ENCODE data around the gene USP44. TPM values are rescaled to one million over a fixed set of nuclear protein-coding genes. Genes with fewer than 3 reads are reported as not detected.

Gene USP44
- total and polyA plus RNA-seq, 2 experiments from 2014 or later = 1.2 to 2.2 TPM

- H3K4me3 ChIP-seq = peak overlapping the region; percentile 68
- DNase-seq (ENCODE audit: low read depth in 1 of 2, low spot score in 1 of 2) = peak; percentile 12 to 40
- H3K27me3 ChIP-seq = peaks cover 52% of the 10 kb centered on the region
- H3K9me3 ChIP-seq (ENCODE audit: low read depth) = no peaks in the 10 kb centered on the region
- no peaks in the 10 kb centered on the region for H3K36me3 ChIP-seq
- no peaks in the 10 kb centered on the region for H3K4me1 ChIP-seq (ENCODE audit: low read depth)
- TF ChIP-seq, protein P1, sequence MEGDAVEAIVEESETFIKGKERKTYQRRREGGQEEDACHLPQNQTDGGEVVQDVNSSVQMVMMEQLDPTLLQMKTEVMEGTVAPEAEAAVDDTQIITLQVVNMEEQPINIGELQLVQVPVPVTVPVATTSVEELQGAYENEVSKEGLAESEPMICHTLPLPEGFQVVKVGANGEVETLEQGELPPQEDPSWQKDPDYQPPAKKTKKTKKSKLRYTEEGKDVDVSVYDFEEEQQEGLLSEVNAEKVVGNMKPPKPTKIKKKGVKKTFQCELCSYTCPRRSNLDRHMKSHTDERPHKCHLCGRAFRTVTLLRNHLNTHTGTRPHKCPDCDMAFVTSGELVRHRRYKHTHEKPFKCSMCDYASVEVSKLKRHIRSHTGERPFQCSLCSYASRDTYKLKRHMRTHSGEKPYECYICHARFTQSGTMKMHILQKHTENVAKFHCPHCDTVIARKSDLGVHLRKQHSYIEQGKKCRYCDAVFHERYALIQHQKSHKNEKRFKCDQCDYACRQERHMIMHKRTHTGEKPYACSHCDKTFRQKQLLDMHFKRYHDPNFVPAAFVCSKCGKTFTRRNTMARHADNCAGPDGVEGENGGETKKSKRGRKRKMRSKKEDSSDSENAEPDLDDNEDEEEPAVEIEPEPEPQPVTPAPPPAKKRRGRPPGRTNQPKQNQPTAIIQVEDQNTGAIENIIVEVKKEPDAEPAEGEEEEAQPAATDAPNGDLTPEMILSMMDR (IDR thresholded peaks at IDR 0.05; ENCODE audit: low read depth, low read length) = no peak
- H3K27ac ChIP-seq = no peak overlapping the region
These were observed 3.7 kb downstream of the USP44 start for GRCh38 chr12:95547522-95548055.

GRCh38 chr12:95546491-95546813 is 4.8 kb downstream of the USP44 start:
- peaks cover 48% of the 10 kb centered on the region for H3K27me3 ChIP-seq
- H3K9me3 ChIP-seq (ENCODE audit: low read depth) = no peaks in the 10 kb centered on the region
- no peaks in the 10 kb centered on the region for H3K36me3 ChIP-seq
- TF ChIP-seq, protein P1 (IDR thresholded peaks at IDR 0.05; ENCODE audit: low read depth, low read length) = no peak
- no peak overlapping the region for H3K27ac ChIP-seq
- no peak overlapping the region for H3K4me3 ChIP-seq
- no peaks in the 10 kb centered on the region for H3K4me1 ChIP-seq (ENCODE audit: low read depth)
- DNase-seq (ENCODE audit: low read depth in 1 of 2, low spot score in 1 of 2) = no peak

GRCh38 chr12:95545731-95546490 is 5.4 kb downstream of the USP44 start:
- no peak overlapping the region for H3K27ac ChIP-seq

GRCh38 chr12:95545303-95545702 is 6.0 kb downstream of the USP44 start:
- peaks cover 45% of the 10 kb centered on the region for H3K27me3 ChIP-seq
- no peaks in the 10 kb centered on the region for H3K4me1 ChIP-seq (ENCODE audit: low read depth)
- TF ChIP-seq, protein P1 (IDR thresholded peaks at IDR 0.05; ENCODE audit: low read depth, low read length) = no peak
- H3K9me3 ChIP-seq (ENCODE audit: low read depth) = no peaks in the 10 kb centered on the region
- no peak for DNase-seq (ENCODE audit: low read depth in 1 of 2, low spot score in 1 of 2)
- no peak overlapping the region for H3K4me3 ChIP-seq
- H3K27ac ChIP-seq = no peak overlapping the region
- no peaks in the 10 kb centered on the region for H3K36me3 ChIP-seq

More at GRCh38 chr12:95545731-95546490, 5.4 kb downstream of the USP44 start:
- Histone ChIP-seq H3K36me3 (no peaks in the 10 kb centered on the region), H3K9me3 (ENCODE audit: low read depth) (no peaks in the 10 kb centered on the region), H3K27me3 (peaks cover 47% of the 10 kb centered on the region), H3K4me3 (no peak overlapping the region), H3K4me1 (ENCODE audit: low read depth) (no peaks in the 10 kb centered on the region)
- TF ChIP-seq, protein P1 (IDR thresholded peaks at IDR 0.05; ENCODE audit: low read depth, low read length) = no peak
- no peak for DNase-seq (ENCODE audit: low read depth in 1 of 2, low spot score in 1 of 2)

DNA sequence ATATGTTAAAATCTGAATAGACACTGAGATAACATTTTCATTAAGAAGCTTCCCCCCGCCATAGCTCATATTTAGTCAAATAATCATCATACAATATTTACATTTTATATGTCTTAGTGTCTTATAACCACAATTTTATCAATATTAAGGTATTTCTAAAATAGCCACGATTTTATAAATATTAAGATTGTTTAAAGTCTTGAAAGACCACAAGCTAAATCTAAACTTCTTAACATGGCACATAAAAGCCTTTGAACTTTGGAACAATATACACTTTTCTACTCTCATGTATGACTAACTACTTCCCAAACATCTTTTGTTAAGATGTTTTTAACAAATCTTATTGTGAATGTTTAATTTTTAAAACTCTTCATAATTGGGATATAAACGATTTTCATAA is 6.5 kb downstream of the USP44 start:
- no peaks in the 10 kb centered on the region for H3K36me3 ChIP-seq
- no peaks in the 10 kb centered on the region for H3K9me3 ChIP-seq (ENCODE audit: low read depth)
- no peaks in the 10 kb centered on the region for H3K4me1 ChIP-seq (ENCODE audit: low read depth)
- DNase-seq (ENCODE audit: low read depth in 1 of 2, low spot score in 1 of 2) = no peak
- TF ChIP-seq, protein P1 (IDR thresholded peaks at IDR 0.05; ENCODE audit: low read depth, low read length) = no peak
- H3K27me3 ChIP-seq = peaks cover 44% of the 10 kb centered on the region
- no peak overlapping the region for H3K4me3 ChIP-seq
- no peak overlapping the region for H3K27ac ChIP-seq

All from cardiac muscle cell (in vitro differentiated cells and primary cell).